HG03064 (cell line): ENCODE data around the gene DAAM1.
A peak's percentile ranks its signal among the peaks of the same experiment; 100 is the strongest.

Source experiments
- ATAC-seq: cut with Tn5 transposase; IDR thresholded peaks from one replicate; pipeline ENCODE4 v1.9.1; 2021; ENCODE audit warnings: low read depth; ENCODE audit not compliant: unreplicated experiment

The DAAM1 gene

DNA sequence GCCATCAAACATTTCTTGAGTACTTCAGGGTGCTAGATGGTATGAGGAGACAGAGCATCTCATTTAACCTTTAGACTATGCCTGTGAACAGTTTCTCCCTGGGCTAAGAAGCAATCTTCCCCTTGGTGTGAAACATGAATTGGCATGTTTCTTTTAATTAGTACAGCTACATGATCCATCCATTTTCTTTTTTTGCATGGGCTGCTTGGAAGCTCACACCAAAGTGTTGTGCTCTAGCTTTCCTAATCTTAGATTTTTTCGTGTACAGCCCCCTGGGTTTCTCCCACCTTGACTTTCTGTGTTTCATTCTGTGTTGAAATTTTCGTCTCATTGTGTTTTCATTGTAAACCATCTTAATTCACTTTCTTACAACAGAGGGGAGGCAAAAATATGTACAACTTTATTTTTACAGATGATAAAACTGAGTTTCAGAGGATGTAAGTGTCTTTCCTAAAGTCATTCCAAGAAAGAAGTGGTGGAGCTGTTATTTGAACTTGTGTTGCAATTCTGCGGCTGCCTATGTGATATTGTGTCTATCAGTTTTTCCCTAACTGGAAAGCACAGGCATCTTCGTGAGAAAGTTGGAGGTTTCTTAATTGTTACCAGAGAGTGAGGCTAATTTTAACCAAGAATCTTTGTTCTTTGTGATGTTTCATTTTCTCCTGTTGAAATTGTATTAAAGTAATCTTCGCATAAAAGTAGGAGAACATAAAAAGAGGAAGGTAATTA is 64.5 kb downstream of the DAAM1 start:
- ATAC-seq: no peak

DNA sequence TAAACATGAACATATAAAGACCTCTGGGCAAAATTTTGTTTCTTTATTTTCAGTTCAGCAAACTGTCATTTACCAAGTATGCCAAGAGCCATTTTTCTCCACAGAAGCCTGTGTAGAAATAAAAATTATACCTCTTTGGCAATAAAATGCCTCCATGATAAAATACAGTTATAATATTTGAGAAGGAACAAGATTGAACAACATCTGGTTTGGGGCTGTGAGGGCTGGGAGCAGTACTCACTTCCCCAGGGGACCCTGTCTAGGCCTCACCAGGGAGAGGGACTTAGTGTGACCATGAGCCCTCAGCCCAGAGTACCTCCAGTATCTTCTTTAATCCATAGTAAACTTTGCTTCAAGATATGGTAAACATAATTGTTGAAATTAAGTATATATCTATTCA is 65.1 kb downstream of the DAAM1 start:
- ATAC-seq: no peak

DNA sequence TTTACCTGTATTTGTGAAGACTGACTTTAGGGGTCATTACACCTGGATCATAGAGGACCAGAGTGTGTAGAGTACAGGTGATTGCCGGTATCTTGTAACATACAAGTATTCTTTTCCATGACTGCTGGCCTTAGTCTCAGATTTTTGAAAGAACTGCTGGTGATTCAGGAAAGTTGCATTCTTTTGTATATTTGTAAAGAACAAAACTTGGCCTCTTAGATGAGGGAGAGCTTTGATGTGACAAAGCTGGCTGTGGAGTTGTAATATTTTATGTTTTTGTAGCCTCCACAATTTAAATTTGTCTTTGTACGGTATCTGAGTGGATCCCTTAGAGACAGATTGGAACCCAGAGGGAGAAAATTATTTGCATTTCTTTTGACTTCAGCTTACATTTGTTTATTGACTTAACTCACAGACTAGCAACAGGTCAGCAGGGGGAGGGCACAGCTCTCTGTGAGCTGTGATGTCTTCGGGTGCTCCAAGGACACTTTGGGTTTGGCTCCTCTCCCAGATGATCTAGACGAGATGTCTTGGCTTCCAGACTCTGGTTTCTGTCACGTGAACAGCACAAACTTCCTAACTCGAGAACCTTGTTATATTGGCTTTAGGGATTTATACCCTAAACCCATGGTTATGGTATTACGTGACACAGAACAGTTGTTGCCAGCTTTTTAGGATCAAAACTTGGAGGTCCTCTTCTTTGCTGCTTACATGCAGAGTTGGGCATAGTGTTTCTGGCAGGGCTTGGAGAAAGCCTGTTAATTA is 65.9 kb downstream of the DAAM1 start:
- no peak for ATAC-seq

DNA sequence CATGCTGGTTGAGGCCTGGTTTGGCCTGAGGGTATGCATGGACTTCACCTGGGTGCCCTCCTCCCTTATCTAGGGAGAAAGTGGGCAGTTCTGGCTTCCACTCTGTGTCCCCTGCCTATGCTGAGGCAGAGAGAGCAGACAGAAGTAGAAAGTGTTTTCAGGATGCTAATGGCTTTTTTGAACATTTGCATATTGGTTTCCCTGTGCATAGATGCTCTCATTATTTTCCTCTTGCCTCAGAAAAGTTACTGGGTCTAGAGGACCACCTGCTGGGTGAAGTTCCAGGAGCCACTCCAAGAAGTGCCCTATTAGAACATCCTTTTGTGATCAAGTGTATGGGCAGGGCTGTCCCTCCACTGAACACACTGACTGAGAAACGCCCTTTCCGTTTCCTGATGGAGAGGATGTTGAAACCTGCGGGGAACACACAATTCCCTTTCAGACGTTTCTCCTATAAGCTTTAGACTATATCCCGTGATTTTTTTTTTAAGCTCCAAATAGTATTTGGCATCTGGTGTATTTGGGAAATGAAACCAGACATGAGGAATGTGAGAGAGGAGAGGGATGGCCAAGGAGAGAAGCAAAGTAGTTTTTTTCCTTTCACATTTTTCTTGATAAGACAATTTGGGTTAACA is 66.6 kb downstream of the DAAM1 start:
- ATAC-seq: no peak

DNA sequence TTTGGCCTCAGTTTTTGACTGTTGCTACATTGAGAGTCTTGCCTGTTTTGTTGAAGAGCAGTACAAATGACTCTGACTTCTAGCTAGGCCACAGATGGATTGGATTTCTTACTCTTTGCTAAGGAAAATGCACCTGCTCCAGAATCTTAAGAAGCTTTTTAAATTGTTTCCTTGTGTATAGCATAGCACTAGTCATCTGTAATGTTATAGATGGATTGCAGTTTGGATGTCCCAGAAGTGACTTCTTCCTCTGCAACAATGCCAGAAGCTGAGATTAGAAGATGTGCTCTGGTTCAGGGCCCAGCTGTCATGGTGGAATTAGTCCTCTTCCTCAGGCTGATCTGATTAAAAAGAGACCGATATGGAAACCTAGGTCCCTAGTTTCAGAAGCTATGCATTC is 67.9 kb downstream of the DAAM1 start:
- ATAC-seq: no peak

DNA sequence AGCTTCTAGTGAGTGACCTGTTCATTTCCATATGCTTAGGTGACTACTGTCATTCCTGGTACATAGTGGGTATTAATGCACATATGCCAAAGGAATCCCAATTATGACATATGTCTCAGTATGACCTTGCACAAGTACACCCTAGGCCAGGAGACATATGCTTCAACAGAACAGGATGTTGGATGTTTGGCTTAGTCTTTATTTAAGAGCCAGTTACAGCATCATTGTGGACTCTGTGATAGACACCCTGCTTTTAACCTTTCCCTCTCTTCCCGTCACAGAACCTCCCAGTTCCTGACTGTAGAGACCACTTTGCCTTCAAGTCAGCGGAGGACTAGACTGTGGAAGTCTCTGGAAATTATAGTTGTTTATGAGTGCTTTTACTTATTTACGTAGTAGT is 72.9 kb downstream of the DAAM1 start:
- no peak for ATAC-seq

DNA sequence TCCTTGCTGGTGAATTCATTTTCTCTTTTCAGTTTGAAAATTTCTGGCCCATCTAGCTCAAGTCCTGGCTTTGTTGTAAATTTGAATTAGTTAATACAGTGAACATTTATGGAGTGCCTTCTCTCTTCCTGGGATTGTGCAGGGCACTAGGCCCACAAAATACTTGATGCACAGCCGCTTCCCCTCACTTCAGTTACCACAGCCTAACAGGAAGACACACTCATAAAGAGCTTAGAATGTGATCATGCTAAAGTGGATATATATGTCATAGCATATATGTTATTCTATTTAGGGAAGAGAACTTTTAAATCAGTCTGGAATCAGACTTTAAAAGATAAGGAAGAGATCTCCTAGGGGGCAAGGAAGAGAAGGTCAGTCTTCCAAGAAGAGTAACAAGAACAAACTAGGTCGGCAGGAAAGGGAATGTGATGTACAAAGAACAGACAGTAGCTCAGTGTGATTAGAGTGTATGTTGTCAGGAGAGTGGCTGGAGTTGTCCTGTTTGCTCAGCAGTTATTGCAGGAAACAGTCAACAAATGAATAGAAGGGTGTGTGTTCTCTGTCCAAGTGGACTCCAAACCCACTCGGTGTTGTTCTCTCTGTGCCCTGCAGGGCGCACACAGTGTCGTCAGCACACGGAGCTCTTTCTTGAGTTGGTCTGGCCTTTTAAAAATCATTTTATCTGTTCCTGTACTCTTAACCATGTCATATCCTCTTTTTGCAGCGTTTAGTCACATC is 74.4 kb downstream of the DAAM1 start:
- ATAC-seq: no peak

DNA sequence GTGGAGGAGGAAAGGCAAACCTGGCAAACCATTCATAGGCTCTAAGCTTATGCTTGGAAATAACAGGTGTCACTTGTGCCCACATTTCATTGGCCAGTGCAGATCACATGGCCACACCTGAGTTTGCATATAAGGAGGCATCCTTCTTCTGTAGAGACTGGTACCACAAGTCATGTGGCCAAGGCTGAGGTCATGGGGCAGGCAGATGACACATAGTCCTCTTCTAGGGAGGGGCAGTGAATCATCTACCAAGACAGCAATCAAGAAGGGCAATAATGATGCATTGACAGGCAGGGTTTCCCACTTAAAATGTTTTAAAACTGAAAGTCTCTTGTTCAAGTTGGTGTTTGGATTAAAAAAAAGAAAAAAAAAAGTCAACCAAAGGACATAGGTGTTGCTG is 77.3 kb downstream of the DAAM1 start:
- ATAC-seq: no peak

DNA sequence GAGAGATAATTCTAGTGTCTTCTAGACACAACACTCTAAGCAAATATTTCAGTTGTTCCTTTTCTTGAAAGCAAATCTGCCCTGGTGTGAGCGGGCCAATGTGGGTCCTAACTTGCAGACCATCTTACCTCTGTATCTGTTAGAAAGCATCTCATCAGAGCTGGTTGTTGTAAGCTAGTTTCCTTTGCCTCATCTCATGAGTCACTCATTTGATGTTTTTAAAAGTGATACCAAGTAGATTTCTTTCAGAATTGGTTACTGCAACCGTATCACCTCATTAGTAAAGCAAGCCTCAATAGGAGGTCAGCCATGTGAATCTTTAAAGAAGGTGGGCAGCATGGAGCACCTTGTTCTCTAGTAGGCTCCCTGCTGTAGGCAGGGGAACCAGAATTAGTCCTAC is 78.6 kb downstream of the DAAM1 start:
- no peak for ATAC-seq

DNA sequence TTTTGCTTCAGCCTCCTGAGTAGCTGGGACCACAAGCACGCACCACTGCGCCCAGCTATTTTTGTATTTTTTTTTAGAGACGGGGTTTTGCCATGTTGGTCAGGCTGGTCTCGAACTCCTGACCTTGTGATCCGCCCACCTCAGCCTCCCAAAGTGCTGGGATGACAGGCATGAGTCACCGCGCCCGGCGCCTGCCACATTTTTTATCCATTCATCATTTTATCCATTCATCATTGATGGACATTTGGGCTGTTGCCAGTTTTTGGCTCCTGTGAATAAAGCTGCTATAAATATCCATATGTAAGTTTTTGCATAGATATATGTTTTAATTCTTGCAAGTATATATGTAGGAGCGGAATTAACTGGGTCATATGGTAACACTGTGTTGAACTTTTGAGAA is 79.5 kb downstream of the DAAM1 start:
- ATAC-seq: no peak

DNA sequence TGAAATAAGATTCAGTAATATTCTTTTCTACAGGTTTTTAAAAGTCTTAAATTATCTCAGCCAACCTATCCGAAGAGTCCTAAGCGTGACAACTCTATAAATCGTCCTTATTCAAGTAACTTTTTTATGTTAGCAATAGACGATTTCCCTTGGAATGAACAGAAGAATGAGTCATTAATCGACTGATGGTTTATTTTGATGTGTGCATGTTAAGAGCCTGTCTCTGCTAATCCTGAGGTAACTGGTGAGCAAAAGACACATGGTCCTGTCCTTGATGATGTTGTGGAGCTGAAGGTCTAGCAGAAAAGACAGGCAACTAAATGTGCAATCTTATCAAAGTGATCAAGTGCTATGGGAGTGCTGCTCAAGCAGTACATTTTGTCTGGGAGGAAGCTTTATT is 80.4 kb downstream of the DAAM1 start:
- no peak for ATAC-seq

DNA sequence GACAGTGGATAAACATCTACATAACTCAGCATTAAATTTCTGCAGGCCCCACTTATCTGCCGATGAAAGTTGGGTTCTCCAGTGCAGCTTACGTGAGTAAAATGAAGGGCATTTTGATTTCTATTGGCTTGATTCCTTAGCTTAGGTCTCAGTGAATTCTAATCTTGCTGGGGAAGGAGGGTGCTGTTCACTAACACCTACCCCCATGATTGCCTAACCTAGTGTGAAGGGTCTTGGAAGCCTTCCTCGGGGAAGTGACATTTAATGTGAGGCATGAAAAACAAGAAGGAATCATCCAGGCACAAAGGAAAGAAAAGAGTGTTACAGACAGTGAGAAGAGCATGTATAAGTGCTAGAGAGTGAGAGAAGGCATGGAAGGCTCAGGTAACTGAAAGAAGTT is 81.0 kb downstream of the DAAM1 start:
- ATAC-seq: no peak

DNA sequence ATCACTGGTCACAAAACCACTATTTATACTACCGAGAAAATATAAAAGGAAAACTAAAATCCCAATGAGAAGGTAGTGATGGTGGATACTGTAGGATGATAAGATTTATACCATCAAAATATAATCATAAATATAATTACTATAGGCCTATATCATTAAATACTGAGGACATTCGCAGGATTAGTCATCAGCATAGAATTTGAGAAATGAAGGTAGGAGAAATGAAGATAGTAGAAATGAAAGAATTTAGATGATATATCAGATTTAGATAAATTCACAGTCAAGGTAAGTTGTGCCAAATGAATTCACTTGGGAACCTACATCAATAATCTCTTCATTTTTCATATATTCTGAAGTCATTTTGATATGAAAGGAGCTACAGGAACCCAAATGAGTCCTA is 82.8 kb downstream of the DAAM1 start:
- no peak for ATAC-seq

DNA sequence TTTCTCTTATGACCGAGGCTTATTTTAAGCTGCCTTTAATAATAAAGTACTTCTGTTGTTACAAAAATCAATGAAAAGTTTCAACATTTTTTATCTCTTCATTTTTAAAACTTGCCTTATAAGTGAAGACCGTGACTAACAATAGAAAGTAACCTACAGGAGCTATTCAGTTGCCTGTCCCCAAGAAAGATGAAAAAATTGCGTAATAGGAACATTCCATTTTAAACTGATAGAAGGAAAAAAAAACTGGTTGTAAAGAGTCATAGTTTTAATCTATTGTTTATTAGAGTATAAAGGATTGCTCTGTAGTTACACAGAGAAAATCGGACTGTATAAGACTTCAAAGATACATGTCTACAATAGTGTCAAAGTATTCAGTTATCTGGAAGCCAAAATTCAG is 83.3 kb downstream of the DAAM1 start:
- no peak for ATAC-seq

DNA sequence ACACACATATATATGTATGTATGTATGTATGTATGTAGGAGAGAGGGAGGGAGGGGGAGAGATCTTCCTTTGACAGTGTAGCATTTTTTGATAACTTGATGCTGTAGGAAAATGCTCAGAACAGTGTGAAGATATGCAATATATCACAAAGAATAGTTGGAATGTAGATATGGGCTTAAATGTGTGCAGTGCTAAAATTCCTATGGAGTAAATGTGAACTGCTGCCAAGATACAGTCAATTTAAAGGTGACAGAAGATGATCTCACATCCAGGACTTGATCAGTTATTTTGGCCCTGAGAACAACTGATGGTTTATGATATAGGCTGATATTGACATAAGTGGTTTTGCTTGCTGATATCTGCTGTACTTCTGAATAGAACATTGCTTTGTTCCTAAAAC is 84.2 kb downstream of the DAAM1 start:
- no peak for ATAC-seq

DNA sequence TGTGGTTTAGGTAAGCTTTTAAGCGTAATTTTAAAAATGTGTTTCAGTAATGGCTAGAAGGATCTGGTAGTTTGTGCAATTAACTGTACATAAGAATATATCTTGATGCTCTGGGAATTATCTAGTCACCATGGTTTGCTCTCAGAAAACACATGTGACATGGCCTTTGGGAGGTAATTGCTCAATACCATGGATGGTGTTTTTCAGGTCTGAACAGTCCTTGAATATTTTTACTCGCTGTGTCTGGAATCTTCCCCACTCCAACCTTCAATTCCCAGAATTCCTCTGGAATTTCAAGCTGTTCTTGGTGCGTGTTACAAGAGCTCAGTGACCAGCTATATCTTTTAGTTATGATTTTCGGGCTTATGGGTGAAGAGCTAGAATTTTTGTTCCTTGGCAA is 85.3 kb downstream of the DAAM1 start:
- ATAC-seq: no peak

DNA sequence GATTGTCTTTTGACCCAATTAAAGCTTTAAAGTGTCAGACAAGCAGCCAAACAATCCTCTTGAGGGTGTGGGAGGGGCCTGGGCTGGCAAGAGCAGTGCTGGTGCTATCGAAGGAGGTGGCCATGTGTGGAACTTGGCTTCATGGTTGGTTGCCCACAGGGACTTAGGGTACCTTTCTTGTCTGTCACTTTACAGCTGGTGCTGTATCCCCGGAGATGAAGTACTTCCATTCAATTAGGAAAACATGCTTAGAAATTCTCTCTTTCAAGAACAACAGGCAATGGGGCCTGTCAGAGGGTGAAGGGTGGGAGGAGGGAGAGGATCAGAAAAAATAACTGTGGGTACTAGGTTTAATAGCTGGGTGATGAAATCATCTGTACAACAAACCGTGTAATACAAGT is 86.5 kb downstream of the DAAM1 start:
- peak; percentile 40 for ATAC-seq

DNA sequence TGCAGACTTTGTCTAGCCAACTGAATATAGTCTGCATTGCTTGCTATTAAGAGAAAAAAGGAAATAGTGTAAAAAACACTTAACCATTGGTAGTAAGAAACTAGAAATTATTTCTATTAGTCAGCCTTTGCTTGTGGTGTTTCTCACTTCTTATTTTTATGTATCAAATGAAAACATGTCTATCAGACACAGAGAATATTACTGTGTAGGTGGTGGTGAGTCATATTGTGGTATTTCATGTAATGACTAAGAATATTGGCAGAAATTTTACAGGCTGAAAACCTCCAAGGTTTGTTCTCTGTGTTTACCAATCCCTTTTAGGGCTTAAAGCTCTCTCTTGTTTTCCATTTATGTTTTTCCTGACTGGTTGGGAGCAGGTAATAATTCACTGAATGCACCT is 87.2 kb downstream of the DAAM1 start:
- ATAC-seq: peak; percentile 88

DNA sequence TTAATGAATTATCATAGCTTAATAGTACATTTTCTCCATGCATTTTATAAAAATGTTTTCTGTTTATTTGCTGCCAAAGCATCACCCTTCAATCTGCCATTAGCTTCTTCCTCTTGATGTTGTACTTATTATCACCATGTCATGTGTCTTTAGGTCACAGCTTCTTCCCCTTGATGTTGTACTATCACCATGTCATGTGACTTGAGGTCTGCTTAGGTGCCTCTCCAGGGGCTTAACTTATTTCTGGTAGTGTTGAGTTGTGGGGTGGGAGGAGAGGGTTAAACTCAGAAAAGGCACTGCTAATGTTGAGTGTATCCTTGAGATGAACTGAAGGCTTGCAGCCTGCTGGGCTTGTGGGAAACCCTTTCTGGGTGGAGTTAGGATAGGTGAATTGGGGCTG is 87.8 kb downstream of the DAAM1 start:
- no peak for ATAC-seq

DNA sequence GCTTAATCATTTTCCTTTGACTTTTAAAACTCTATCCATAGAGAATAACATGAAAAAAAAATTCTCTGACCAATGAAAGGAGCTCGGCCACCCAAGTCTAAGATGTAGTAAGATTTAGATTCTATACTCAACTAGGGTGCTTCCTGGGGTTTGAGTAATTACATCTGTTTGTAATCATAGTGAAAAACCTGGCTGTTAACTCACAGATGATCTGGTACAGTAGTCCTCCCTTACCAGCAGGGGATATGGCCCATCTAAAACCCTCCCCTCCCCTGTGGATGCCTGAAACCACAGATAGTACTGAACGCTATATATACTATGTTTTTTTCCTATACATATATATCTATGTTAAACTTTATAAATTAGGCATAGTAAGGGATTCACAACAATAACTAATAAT is 89.2 kb downstream of the DAAM1 start:
- no peak for ATAC-seq

DNA sequence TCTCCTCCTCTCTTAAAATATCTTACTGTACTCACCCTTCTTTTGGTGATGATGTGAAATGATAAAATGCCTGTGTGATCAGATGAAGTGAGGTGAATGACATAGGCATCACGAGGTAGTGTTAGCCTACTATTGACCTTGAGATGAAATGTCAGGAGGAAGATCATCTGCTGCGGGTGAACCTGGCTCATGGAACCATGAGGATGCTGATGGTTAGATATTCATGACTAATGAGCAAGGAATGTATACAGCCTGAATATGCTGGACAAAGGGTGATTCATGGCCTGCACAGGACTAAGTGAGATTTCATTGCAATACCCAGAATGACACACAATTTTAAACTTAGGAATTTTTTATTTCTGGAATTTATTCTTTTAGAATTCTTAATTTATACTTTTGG is 89.6 kb downstream of the DAAM1 start:
- ATAC-seq: no peak
